GM04503 (cell line): ENCODE data around the gene PTGES3.
A peak's percentile ranks its signal among the peaks of the same experiment; 100 is the strongest.
"Not testable (repeated sequence)": the region's sequence is repeated elsewhere in the genome, so short reads cannot be mapped to it uniquely, and the experiment has no call there.

Experiments
- DNase-seq: peaks from one replicate; pipeline ENCODE4 v3.0.0-alpha.2; 2012; ENCODE audit warnings: low read depth

The PTGES3 gene

GRCh38 chr12:56657416-56658379, 30.4 kb downstream of the PTGES3 start:
- no peak for DNase-seq

DNA sequence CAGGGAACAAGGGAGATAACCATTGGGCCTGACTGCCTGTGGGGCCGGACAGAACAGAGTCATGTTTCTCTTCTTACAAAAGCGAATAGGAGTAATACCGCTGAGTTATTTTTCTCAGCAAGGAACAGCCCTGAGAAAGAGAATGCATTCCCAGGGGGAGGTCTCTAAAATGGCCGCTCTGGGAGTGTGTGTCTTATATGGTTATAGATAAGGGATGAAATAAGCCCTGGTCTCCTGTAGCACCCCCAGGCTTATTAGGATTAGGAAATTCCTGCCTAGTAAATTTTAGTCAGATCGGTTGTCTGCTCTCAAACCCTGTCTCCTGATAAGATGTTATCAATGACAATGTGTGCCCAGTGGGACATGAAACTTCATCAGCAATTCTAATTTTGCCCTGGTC, 34.3 kb downstream of the PTGES3 start:
- not testable (repeated sequence) for DNase-seq

DNA sequence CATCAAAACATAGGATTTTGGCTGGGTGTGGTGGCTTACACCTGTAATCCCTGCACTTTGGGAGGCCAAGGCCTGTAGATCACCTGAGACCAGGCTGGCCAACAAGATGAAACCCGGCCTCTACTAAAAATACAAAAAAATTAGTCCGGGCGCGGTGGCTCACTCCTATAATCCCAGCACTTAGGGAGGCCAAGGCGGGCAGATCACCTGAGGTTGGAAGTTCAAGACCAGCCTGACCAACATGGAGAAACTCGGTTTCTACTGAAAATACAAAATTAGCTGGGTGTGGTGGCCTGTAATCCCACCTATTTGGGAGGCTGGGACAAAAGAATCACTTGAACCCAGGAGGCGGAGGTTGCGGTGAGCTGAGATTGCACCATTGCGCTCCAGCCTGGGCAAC, 40.1 kb downstream of the PTGES3 start:
- DNase-seq, result not testable (repeated sequence)

DNA sequence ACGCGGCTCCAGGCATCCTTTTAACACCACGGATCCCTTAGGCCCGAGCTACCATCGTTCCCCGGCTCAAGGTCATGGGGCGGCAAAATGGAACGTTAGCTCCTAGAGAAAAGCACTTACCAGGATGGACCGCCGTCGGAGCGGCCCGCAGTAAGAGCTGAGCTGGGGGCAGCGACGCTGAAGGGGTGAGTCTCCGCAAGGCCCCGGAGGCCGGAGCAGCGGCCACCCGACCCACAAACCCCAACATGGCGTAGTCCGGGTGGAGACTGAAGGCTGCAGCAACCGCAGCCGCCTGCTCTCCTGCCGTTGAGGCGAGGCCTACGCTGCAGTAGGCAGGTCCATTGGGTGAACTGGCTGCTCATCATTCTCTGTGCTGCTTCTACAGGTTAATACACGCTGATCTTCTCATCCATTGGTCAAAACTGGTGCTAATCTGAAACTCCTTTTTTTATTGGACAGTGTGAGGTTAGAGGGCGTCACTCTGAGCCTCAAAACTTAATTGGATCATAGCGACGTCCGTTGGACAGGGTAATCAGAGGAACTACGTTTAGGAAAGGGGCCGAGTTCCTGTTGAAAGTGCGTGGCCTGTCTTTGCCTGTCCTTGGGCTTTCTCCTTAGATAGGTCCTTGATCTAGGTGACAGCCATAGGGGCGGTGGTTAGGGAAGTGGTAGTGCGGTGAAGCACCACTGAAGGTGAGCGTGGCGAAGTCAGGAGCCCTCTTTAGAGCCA, 42.2 kb downstream of the PTGES3 start, which contains the start of gene ATP5F1B:
TSS of gene ATP5F1B (minus strand) at position 268 of the 730 bp plus-strand sequence. CDS start at position 247, 21 bp downstream.
- DNase-seq, result peak; percentile 100

- DNase-seq, result no peak
Measured at GRCh38 chr12:56645201-56645716, 42.8 kb downstream of the PTGES3 start.

GRCh38 chr12:56644654-56645053, 43.4 kb downstream of the PTGES3 start:
- no peak for DNase-seq

DNA sequence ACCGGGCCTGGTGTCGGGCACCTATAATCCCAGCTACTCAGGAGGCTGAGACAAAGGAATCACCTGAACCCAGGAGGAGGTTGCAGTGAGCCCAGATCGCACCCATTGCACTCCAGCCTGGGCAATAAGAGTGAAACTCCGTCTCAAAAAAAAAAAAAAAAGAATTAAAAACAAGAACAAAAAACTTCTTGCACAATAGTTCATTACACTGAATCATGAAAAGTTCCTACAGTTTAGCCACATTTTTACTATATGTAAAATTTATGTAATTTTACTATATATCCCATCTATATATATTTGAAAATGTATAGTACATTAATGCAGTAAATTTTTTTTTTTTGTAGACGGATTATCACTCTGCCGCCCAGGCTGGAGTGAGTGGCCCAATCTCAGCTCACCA, 46.9 kb downstream of the PTGES3 start:
- no peak for DNase-seq

DNA sequence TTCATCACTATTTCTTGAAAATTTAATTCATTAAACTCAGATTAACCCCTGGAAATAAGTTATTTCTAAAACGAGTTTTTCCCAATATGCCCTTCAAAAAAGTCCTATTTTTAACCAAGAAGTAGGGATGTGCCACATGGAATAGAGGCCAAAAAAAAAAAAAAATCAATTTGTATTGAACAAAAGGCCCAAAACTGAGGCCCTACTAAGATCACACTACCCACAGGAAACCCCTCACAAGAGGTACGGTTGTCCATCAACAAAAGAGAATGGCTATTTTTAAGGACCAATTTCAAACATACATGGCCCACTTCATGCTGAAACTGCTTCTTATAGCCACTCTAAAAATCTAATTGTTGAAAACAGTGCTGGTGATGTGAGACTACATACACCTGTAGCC, 50.5 kb downstream of the PTGES3 start:
- DNase-seq, result no peak

DNA sequence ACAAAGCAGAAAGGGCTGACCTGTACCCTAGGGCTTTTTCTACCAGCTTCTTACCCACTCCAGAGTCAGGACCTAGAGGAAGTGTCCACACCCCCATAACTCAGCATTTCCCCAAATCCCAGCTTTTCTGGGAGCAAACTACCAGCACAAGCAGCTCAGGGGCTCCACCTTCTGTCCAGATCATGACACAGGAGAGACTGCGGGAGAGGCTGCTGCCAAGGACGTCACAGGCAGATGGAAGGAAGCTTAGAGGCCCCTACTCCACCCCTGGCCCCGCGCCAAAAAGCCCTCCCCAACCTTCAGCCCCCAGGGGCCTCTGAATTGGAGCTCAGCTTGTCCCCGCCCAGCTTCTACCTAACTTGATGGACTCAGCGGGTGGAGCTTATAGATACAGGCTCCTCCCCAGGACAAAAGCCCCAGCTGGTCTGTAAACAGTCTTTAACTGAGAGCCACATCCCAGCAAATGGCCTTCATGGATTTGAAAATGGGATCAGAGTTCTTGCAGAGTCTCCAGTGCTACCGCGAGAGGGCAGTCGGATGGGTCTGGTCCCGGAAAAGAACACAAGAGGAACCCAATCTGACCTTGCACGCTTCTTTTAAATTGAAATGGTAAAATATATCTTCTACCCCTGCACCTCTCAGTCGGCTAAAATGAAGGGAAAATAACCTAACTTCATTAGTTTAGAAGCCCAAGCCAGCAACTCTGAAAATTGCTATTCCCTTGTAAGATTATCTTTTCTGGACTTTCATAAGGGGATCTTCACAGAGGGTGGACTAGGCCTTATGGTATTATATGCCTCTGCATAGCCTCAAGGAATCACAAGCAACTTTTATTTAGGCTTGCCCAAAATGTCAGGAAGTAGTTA, 51.2 kb downstream of the PTGES3 start:
- DNase-seq, result peak; percentile 98

GRCh38 chr12:56635806-56636674, 52.0 kb downstream of the PTGES3 start:
- peak; percentile 73 for DNase-seq

DNA sequence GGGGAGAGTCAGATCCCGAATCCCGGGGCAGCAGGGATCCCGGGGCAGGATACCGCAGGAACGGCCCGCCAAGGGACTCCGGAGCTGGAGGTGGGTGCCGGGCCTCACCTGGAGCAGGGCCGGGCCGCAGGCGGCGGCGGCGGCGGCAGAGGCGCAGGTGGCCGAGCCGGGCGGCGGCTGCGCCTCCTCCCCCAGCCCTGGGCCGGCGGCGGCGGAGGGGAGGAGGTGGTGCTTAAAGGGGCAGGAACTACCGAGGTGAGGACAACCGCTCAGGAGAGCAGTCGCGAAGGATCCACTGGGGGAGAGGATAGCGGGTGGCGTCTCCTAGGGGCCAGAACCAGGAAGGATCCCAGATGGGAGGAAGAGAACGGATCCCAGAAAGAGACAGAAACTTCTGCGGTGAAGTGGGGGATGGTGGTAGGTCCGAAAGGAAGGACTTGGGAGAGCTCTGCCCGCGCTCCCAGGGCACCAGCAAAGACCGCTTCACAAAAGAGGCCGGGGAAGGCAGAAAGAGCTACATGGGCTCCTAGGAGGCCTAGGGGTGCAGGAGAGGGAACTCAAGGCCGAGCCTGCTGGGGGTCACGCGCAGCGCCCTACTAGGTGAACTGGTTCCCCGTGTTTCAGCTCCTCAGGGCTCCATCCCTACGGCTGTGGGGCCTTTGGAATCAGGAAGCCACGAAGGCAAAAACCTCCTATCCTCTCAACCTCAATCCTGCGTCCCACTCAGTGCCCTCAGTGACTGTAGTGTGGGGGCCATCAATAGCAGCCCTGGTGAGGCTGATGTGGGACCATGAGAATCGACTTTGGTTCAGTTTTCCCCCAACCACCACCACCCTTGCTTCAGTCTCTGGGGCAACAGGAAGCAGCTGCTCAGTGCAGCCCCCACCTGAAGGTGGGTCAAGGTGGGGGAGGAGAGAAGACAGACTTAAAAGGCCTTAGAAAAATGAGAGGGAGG, 53.0 kb downstream of the PTGES3 start:
- peak; percentile 56 for DNase-seq

- DNase-seq, result no peak
Measured at GRCh38 chr12:56634242-56634836, 53.7 kb downstream of the PTGES3 start.

- DNase-seq, result no peak
Measured at GRCh38 chr12:56633468-56634241, 54.4 kb downstream of the PTGES3 start.

- no peak for DNase-seq
Measured at GRCh38 chr12:56632701-56633467, 55.2 kb downstream of the PTGES3 start.

DNA sequence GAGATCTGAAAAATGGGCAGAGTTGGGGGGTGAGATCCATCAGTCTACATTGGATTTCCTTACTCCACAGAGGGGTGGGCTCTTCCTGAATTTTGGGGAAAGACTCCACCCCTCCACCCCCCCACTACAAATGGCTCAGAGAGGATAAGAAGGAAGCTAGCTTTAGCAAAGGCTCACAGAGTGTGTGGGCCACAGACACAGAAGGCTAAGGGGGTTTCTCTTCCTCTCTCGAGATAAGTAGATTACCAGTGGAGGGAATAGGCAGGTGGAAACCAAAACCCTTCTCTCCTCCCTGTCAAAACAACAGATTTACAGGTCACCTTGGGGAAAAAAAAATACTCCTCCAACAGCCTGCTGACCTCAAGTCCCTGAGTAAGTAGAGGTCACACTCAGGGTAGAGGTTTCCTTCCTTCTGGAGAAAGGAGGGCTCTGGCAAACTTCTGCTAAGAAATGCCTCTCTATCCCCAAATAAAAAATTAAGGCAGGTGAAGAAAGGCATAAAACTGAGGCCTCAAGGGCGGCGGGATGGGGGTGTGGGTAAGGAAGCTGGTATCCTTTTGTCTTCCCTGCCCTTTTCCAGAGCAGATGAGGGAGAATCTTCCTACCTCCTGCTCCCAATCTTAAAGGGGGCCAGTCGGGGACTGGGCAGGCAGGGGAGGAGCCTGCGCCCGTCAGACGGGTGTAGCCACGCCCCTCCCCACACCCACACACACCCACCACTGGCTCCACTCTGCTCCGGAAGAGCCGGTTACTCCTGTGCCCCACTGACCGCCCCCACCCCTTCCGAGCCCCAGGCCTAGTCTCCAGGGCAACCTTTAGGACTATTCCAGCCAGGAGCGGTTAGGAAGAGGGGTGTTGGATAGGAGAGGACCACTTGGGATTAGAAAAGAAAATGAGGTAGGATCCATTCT, 56.0 kb downstream of the PTGES3 start:
- no peak for DNase-seq

DNA sequence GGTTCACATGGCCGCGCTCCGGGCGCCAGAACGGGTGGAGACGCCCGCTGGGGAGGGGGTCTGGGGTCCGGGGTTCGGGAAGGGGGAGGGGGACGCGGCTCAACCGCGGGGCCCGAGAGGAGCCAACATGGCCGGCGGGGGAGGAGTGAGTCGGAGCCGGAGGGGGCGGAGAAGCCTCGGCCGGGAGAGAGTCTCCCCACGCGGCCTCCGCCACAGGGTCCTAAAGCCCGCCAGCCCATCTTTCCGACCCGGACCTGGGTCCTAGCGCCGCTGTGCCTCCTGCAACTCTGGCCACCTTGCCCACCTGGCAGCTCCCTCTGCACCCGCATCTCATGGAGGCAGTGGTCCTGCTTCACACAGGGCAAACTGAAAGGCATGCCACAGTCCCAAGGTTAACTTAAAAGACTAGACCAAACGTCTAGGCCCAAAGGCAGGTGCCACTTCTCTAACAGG, 57.9 kb downstream of the PTGES3 start, which contains the start of gene BAZ2A:
TSS of gene BAZ2A (minus strand) at position 147 of the 453 bp plus-strand sequence. CDS start 12,796 bp downstream, outside the sequence.
- no peak for DNase-seq
